GM12878 (cell line): ENCODE measurements around the gene KCNV2. TPM values are rescaled to one million over a fixed set of nuclear protein-coding genes. Genes with fewer than 3 reads are reported as not detected.

Experiments used
- ATAC-seq: fragments of 200-7000 bp; cut with Tn5 transposase; 3 replicates; pipeline ENCODE4 v1.9.1; 2020; ENCODE audit warnings: mild to moderate bottlenecking, moderate library complexity
- BruUV-seq: library from RNA; stranded (reverse); fragments of 400-500 nt; replicated peaks from 2 replicates; lab custom pipeline; 2021; lab: Mats Ljungman, UMichigan
- CTCF ChIA-PET: fragments of 300-600 bp; sonication (Branson Sonifier 250); formaldehyde crosslinking; extraction: SDS; loops from one replicate; lab custom pipeline; 2021; ENCODE audit warnings: inconsistent platforms; lab: Yijun Ruan, JAX
- POLR2A ChIA-PET: fragments of 350-600 bp; formaldehyde crosslinking; extraction: SDS; loops from one replicate; lab custom pipeline; 2021; ENCODE audit warnings: inconsistent platforms; lab: Charles Lee
- RAD21 ChIA-PET: fragments of 300-600 bp; sonication (Branson Sonifier 250); formaldehyde crosslinking; loops from one replicate; lab custom pipeline; 2023; ENCODE audit warnings: antibody characterized with exemption; ENCODE audit not compliant: unreplicated experiment; lab: Charles Lee
- SMC1A ChIA-PET: fragments of 300-600 bp; sonication (Branson Sonifier 250); formaldehyde crosslinking; loops from one replicate; lab custom pipeline; 2023; ENCODE audit not compliant: unreplicated experiment, uncharacterized antibody; lab: Charles Lee
- DNase-seq: peaks from one replicate; pipeline ENCODE4 v3.0.0-alpha.2; 2011; ENCODE audit warnings: low read depth, low spot score
- FAIRE-seq: peaks from 3 replicates; lab custom pipeline; 2011; peaks lifted over from hg19 to GRCh38; lab: Jason Lieb, UNC
- H2AFZ ChIP-seq: 2 replicates; pipeline ENCODE4 v1.6.0; 2011; ENCODE audit warnings: low read depth, low read length, control low read depth; ENCODE audit not compliant: control insufficient read depth
- H3K27ac ChIP-seq: 2 replicates; pipeline ENCODE4 v1.5.1; 2011; ENCODE audit warnings: control low read depth; ENCODE audit not compliant: control insufficient read depth, insufficient read depth
- H3K27me3 ChIP-seq, 2 experiments: replicated peaks in 1 of 2; 2 replicates each; pipeline versions ENCODE4 v1.6.0 to v1.6.1; 2011; ENCODE audit warnings: low read length in 1 of 2; ENCODE audit not compliant: control insufficient read depth in 2 of 2, insufficient read depth in 2 of 2
- H3K36me3 ChIP-seq, 2 experiments: 2 replicates each; pipeline ENCODE4 v1.5.1; 2011; ENCODE audit warnings: low read length in 1 of 2; ENCODE audit not compliant: control insufficient read depth in 2 of 2, insufficient read depth in 2 of 2
- H3K4me1 ChIP-seq: 2 replicates; pipeline ENCODE4 v1.6.1; 2011; ENCODE audit warnings: mild to moderate bottlenecking, low read length, moderate library complexity, mixed read lengths; ENCODE audit not compliant: control insufficient read depth, insufficient read depth
- H3K4me2 ChIP-seq: 2 replicates; pipeline ENCODE4 v1.6.0; 2011; ENCODE audit warnings: control low read depth; ENCODE audit not compliant: control insufficient read depth, insufficient read depth
- H3K4me3 ChIP-seq: fragments of 200-600 bp; sonication (generic); 2 replicates; pipeline ENCODE4 v1.5.1; 2016
- H3K79me2 ChIP-seq: 2 replicates; pipeline ENCODE4 v1.6.0; 2011; ENCODE audit warnings: low read length; ENCODE audit not compliant: control insufficient read depth, insufficient read depth
- H3K9ac ChIP-seq: 2 replicates; pipeline ENCODE4 v1.8.0; 2011; ENCODE audit warnings: low read length, control low read depth, mixed read lengths; ENCODE audit not compliant: control insufficient read depth, insufficient read depth
- H3K9me3 ChIP-seq: replicated peaks from 3 replicates; pipeline ENCODE4 v1.5.1; 2011; ENCODE audit warnings: mild to moderate bottlenecking, low read length; ENCODE audit not compliant: control insufficient read depth, insufficient read depth
- H4K20me1 ChIP-seq: 2 replicates; pipeline ENCODE4 v1.6.0; 2011; ENCODE audit not compliant: control insufficient read depth, insufficient read depth
- BACH1 ChIP-seq: fragments of 450-650 bp; IDR thresholded peaks from 2 replicates; pipeline ENCODE4 v1.6.1; 2017; ENCODE audit warnings: mild to moderate bottlenecking, borderline replicate concordance
- E4F1 ChIP-seq: fragments of 450-650 bp; IDR thresholded peaks from 2 replicates; pipeline ENCODE4 v1.6.1; 2018; ENCODE audit warnings: borderline replicate concordance, mild to moderate bottlenecking; ENCODE audit not compliant: partially characterized antibody
- EZH2 ChIP-seq: IDR thresholded peaks from 2 replicates; pipeline ENCODE4 v1.6.1; 2012; ENCODE audit warnings: low read depth, mild to moderate bottlenecking, control low read depth, inconsistent platforms, low read length, borderline replicate concordance; ENCODE audit not compliant: control insufficient read depth
- FOXM1 ChIP-seq: IDR thresholded peaks from 2 replicates; pipeline ENCODE4 v1.6.1; 2012; ENCODE audit warnings: low read depth, mild to moderate bottlenecking, inconsistent platforms, low read length, moderate library complexity
- GATAD2B ChIP-seq: fragments of 450-650 bp; conservative IDR thresholded peaks from 2 replicates; pipeline ENCODE4 v1.6.1; 2017; ENCODE audit warnings: low read depth, mild to moderate bottlenecking, moderate library complexity
- MEF2B ChIP-seq: fragments of 450-650 bp; IDR thresholded peaks from 2 replicates; pipeline ENCODE4 v1.6.1; 2018; ENCODE audit warnings: mild to moderate bottlenecking, moderate library complexity; ENCODE audit not compliant: partially characterized antibody, poor library complexity, severe bottlenecking
- NFIC ChIP-seq: IDR thresholded peaks from 2 replicates; pipeline ENCODE4 v1.6.1; 2012; ENCODE audit warnings: low read depth, mild to moderate bottlenecking, inconsistent platforms, low read length, moderate library complexity
- NR2C1 ChIP-seq: fragments of 450-650 bp; IDR thresholded peaks from 2 replicates; pipeline ENCODE4 v1.6.1; 2017; ENCODE audit warnings: antibody characterized with exemption, mild to moderate bottlenecking, moderate library complexity
- RB1 ChIP-seq: fragments of 450-650 bp; formaldehyde crosslinking; IDR thresholded peaks from 2 replicates; pipeline ENCODE4 v1.6.1; 2017; ENCODE audit warnings: mild to moderate bottlenecking, borderline replicate concordance
- ZNF24 ChIP-seq: fragments of 450-650 bp; IDR thresholded peaks from 2 replicates; pipeline ENCODE4 v1.6.1; 2017; ENCODE audit warnings: antibody characterized with exemption, mild to moderate bottlenecking
- WGBS: methylation state at CpG from one replicate; pipeline ENCODE4 v1.1.6; 2016; ENCODE audit warnings: low lambda C conversion rate; ENCODE audit not compliant: insufficient replicate concordance, insufficient coverage; ENCODE audit errors: missing lambda C conversion rate; 5-methylcytosine and 5-hydroxymethylcytosine counted together
- in situ Hi-C: fragments of 300-500 bp; cut with MboI; formaldehyde crosslinking; loops from 9 replicates; pipeline ENCODE4 v1.14.3; 2018; ENCODE audit warnings: mixed read lengths
- intact Hi-C: fragments of 100-400 bp; cut with micrococcal nuclease; formaldehyde crosslinking; loops from one replicate; pipeline ENCODE4 v1.14.2; 2022; ENCODE audit not compliant: unreplicated experiment
- polyA plus RNA-seq, 11 experiments: library from polyadenylated mRNA; depleted of rRNA in 4 of 11; unstranded in 6 of 11; stranded (reverse) in 5 of 11; fragments of >200 nt; fragmentation: Nextera tagmentation in 4 of 11; fragmentation: Illumina TruSeq in 1 of 11; extraction: Ambion mirVana in 4 of 11; extraction: Trizol in 1 of 11; gene quantifications; 1 replicate in 1 of 11; 2 replicates in 10 of 11; pipeline versions ENCODE4 v1.2.1 to v1.2.3, GENCODE V29; 2011 to 2016; ENCODE audit warnings: inconsistent platforms in 2 of 11, missing spikeins in 2 of 11, low read depth in 1 of 11
- total RNA-seq, 4 experiments: library from RNA; depleted of rRNA in 3 of 4; stranded (reverse); fragments of >200 nt in 3 of 4; fragmentation: Illumina TruSeq in 1 of 4; extraction: Trizol in 1 of 4; gene quantifications; 2 replicates each; pipeline versions ENCODE4 v1.2.1 to v1.2.3, GENCODE V29; 2013 to 2021
- TF ChIP-seq, protein P1 (sequence below): fragments of 450-650 bp; IDR thresholded peaks from 2 replicates; pipeline ENCODE4 v1.6.1; 2016; ENCODE audit warnings: mild to moderate bottlenecking
- TF ChIP-seq, protein P2 (sequence below): IDR thresholded peaks from 2 replicates; pipeline ENCODE4 v1.6.1; 2011; ENCODE audit warnings: borderline replicate concordance, low read depth, mild to moderate bottlenecking, moderate library complexity, mixed read lengths, low read length; ENCODE audit not compliant: insufficient read depth; ENCODE audit errors: extremely low read length

KCNV2 gene
- total and polyA plus RNA-seq, 10 of the 15 experiments (the other 5 are each of a cell fraction or from before 2014, with no cell fraction given), result 0.04 to 0.37 (median 0.09) TPM; not detected in 4

DNA sequence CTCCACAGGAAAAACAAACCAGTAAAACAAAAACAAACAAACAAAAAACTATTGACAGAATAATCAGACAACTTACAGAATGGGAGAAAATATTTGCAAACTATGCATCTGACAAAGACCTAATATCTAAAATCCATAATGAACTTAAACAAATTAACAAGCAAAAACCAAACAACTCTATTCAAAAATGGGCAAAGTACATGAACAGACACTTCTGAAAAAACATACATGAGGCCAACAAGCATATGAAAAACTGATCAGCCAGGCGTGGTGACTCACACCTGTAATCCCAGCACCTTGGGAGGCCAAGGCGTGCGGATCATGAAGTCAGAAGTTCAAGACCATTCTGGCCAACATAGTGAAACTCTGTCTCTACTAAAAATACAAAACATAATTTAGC, 60.1 kb downstream of the KCNV2 start:
- FAIRE-seq, result no peak
- ChIA-PET SMC1A (no interaction called here), CTCF (no interaction called here), RAD21 (no interaction called here), POLR2A (no interaction called here)
- Histone ChIP-seq H3K27ac (no peak overlapping the region), H3K9me3 (peaks cover 18% of the 10 kb centered on the region), H2AFZ (no peak overlapping the region), H3K36me3 (peaks cover 0 to 20% of the 10 kb centered on the region in 2 experiments; a peak in 2 of 4 replicates), H3K79me2 (no peaks in the 10 kb centered on the region), H3K4me3 (no peak overlapping the region), H3K9ac (no peak overlapping the region), H3K27me3 (no peaks in the 10 kb centered on the region), H3K4me2 (no peak overlapping the region), H4K20me1 (no peaks in the 10 kb centered on the region), H3K4me1 (no peaks in the 10 kb centered on the region)
- no TSS peak for BruUV-seq
- DNase-seq, result no peak
- no peak for ATAC-seq
- in situ Hi-C loops, result no loop called here
- WGBS, result 98% methylated on average over 3 of the region's 3 CpGs
- TF ChIP-seq, protein P1, sequence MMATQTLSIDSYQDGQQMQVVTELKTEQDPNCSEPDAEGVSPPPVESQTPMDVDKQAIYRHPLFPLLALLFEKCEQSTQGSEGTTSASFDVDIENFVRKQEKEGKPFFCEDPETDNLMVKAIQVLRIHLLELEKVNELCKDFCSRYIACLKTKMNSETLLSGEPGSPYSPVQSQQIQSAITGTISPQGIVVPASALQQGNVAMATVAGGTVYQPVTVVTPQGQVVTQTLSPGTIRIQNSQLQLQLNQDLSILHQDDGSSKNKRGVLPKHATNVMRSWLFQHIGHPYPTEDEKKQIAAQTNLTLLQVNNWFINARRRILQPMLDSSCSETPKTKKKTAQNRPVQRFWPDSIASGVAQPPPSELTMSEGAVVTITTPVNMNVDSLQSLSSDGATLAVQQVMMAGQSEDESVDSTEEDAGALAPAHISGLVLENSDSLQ, result no peak
- intact Hi-C loops, result no loop called here

GRCh38 chr9:2778816-2779215, 61.5 kb downstream of the KCNV2 start:
- no peak overlapping the region for H3K4me3 ChIP-seq
- FAIRE-seq (no peak), ATAC-seq (no peak), DNase-seq (no peak)
- POLR2A ChIA-PET, result interaction anchor here (0.7 kb wide), 1 partner anchor 18 kb away, joined by 4 read pairs; no protein-coding TSS in a partner anchor
- WGBS, result 95% methylated on average over 2 of the region's 2 CpGs
- H3K4me1 ChIP-seq, result no peaks in the 10 kb centered on the region
- no peaks in the 10 kb centered on the region for H3K79me2 ChIP-seq
- no peak overlapping the region for H3K4me2 ChIP-seq
- RAD21 ChIA-PET, result no interaction called here
- H2AFZ ChIP-seq, result no peak overlapping the region
- no peaks in the 10 kb centered on the region for H3K27me3 ChIP-seq
- BruUV-seq, result no TSS peak
- intact Hi-C loops, result no loop called here
- CTCF ChIA-PET, result no interaction called here
- H4K20me1 ChIP-seq, result no peaks in the 10 kb centered on the region
- in situ Hi-C loops, result no loop called here
- H3K36me3 ChIP-seq, result peaks cover 0 to 16% of the 10 kb centered on the region in 2 experiments; a peak in 1 of 4 replicates
- no peak overlapping the region for H3K9ac ChIP-seq
- SMC1A ChIA-PET, result no interaction called here
- no peak overlapping the region for H3K27ac ChIP-seq
- H3K9me3 ChIP-seq, result peaks cover 18% of the 10 kb centered on the region
- no peak for TF ChIP-seq FOXM1
- TF ChIP-seq, protein P2, sequence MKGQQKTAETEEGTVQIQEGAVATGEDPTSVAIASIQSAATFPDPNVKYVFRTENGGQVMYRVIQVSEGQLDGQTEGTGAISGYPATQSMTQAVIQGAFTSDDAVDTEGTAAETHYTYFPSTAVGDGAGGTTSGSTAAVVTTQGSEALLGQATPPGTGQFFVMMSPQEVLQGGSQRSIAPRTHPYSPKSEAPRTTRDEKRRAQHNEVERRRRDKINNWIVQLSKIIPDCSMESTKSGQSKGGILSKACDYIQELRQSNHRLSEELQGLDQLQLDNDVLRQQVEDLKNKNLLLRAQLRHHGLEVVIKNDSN, result no peak
- no peak for TF ChIP-seq MEF2B
- no peak for TF ChIP-seq E4F1
- TF ChIP-seq ZNF24, result no peak
- TF ChIP-seq GATAD2B, result no peak
- TF ChIP-seq NFIC, result no peak
- TF ChIP-seq RB1, result no peak
- no peak for TF ChIP-seq BACH1
- TF ChIP-seq EZH2, result no peak
- TF ChIP-seq NR2C1, result no peak
